WI38 (cell line): Measurements from ENCODE around the gene DNAH14.
"Not testable (repeated sequence)": the region's sequence is repeated elsewhere in the genome, so short reads cannot be mapped to it uniquely, and the experiment has no call there.

ENCODE experiments used
- H3K4me3 ChIP-seq: 2 replicates; pipeline ENCODE4 v1.5.1; 2011; ENCODE audit warnings: low read depth, mild to moderate bottlenecking, control low read depth, low read length
- CTCF ChIP-seq: IDR thresholded peaks from 2 replicates; pipeline ENCODE4 v1.5.1; 2012; ENCODE audit warnings: low read depth, mild to moderate bottlenecking, control low read depth, low read length

The DNAH14 gene

GRCh38 chr1:225304996-225305395, 375.5 kb downstream of the DNAH14 start:
- no peak for TF ChIP-seq CTCF
- no peak overlapping the region for H3K4me3 ChIP-seq

GRCh38 chr1:225310544-225310943, 381.1 kb downstream of the DNAH14 start:
- not testable (repeated sequence) for H3K4me3 ChIP-seq

- H3K4me3 ChIP-seq, result no peak overlapping the region
- TF ChIP-seq CTCF, result peak; percentile 71
Measured at GRCh38 chr1:225318706-225319575, 389.5 kb downstream of the DNAH14 start.

- TF ChIP-seq CTCF, result no peak
- no peak overlapping the region for H3K4me3 ChIP-seq
Measured at GRCh38 chr1:225319871-225320270, 390.4 kb downstream of the DNAH14 start.

- no peak for TF ChIP-seq CTCF
- no peak overlapping the region for H3K4me3 ChIP-seq
Measured at GRCh38 chr1:225321784-225322183, 392.3 kb downstream of the DNAH14 start.

- no peak overlapping the region for H3K4me3 ChIP-seq
- no peak for TF ChIP-seq CTCF
Measured at GRCh38 chr1:225329041-225329440, 399.6 kb downstream of the DNAH14 start.

- not testable (repeated sequence) for H3K4me3 ChIP-seq
Measured at GRCh38 chr1:225329996-225330395, 400.5 kb downstream of the DNAH14 start.

GRCh38 chr1:225332686-225333085, 403.2 kb downstream of the DNAH14 start:
- H3K4me3 ChIP-seq, result no peak overlapping the region
- TF ChIP-seq CTCF, result no peak

GRCh38 chr1:225335098-225335778, 405.8 kb downstream of the DNAH14 start:
- H3K4me3 ChIP-seq, result not testable (repeated sequence)
